HG03432 (cell line): ENCODE results near the gene CRISPLD2.
"Not testable (repeated sequence)": the region's sequence is repeated elsewhere in the genome, so short reads cannot be mapped to it uniquely, and the experiment has no call there.

ENCODE experiments used
- ATAC-seq: cut with Tn5 transposase; IDR thresholded peaks from one replicate; pipeline ENCODE4 v1.9.1; 2021; ENCODE audit warnings: mild to moderate bottlenecking, moderate library complexity; ENCODE audit not compliant: unreplicated experiment

The CRISPLD2 gene

DNA sequence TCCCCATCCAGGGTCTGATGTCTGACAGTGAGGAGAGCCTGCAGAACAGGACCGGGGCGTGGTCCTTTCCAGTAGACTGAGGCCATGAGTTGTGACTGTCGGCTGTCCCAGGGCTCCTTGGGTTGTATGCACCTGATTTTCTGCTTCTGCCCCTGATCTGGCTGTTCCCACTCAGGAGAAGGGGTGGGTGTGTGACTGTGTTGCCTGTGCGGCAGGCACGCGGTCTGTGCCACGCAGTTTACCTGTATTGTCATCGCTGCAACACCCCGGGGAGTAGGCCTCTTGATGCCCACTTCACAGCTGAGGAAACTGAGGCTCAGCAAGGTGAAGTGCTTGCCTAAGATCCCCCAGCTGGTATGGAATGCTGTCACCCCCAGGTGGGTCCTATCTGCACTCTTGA, 1.4 kb downstream of the CRISPLD2 start:
- ATAC-seq, result no peak

DNA sequence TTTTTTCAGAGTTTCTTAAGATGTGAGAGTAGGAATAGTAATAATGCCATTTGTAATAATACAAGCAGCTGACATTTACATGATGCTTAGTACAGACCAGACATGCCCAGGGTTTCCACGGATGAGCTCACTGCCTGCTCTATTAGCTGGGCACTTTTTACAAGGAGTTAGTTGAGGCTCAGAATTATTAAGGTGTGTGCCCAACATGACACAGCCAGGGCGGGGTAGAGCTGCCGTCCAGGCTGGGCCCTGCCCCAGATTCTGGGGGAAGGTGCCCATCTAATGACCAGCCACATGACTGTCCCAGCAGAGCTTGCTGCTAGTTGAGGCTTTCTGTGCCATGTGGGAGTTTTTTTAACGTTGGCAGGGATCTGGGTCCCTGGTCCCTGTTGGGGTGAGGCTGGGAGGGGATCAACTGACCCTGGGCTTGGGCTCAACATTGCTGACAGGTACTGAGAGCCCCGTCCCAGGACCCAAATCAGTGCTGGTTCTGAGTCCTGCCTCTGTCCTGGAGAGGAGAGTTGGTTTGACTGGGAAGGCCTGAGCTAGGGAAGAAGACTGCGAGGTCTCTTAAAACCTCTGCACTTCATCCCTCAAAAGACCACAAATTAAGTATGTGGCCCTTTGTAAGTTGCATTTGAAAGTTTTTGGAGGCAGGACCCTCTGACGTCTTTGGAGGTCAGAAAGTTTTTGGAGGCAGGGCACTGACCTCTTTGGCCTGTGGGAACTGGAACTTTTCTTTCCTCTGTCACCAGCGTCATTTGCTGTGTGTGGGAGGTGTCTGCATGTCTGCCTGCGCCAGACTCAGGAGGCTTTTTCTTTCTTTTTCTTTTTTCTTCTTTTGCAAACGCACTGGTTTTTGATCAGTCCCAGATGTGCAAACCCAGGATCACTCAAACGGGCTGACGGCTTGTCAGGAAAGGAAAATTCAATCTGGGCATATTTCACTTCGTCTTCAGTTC, 2.2 kb downstream of the CRISPLD2 start:
- no peak for ATAC-seq

DNA sequence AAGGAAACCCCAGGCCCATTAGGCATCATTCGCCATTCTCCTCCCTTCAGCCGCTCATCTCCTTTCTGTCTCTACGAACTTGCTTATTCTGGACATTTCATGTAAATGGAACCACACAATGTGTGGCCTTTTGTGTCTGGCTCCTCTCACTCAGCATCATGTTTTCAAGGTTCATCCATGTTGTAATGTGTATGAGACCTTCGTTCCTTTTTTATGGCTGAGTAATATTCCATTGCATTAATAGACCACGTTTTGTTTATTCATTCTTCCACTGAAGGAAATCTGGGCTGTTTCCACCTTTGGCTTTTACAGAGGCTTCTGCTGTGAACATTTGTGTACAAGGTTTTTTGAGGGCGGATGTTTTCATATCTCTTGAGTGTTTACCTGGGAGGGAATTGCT, 3.2 kb downstream of the CRISPLD2 start:
- ATAC-seq, result no peak

DNA sequence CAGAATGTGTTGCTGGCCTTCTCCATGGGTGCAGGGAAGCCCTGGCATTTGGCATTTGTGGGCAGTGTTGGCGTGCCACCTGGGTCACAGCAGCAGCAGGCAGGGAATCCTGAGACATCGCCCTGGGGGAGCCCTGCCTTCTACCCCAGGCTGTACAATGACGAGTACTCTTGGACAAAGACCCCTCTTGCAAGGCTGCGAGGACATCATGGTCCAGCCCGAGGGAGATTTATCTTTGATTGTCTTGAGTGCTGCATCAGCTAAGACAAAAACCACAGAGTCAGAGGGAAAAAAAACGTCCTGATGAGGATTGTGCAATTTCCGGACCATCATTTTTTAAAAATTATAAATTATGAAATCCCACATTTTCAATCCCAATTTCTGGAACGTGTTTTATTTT, 3.7 kb downstream of the CRISPLD2 start:
- no peak for ATAC-seq

DNA sequence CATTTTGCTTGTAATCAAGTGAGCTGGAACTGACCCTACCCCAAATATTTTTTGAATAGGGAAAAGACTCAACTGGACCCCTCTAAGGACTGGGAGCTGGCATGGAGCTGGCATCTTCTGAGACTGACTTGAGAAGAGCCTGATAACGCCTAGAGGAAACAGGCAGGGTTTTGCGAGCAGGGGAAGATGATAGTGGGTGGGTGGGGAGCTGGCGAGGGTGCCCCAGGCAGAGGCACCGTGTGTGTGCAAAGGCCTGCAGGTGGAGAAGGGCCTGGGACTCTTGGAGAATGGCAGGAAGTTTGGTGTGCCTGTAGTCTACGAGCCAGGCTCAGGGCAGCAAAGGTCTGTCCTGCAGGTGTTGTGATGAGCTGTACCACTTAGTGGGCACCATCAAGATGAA, 4.1 kb downstream of the CRISPLD2 start:
- no peak for ATAC-seq

DNA sequence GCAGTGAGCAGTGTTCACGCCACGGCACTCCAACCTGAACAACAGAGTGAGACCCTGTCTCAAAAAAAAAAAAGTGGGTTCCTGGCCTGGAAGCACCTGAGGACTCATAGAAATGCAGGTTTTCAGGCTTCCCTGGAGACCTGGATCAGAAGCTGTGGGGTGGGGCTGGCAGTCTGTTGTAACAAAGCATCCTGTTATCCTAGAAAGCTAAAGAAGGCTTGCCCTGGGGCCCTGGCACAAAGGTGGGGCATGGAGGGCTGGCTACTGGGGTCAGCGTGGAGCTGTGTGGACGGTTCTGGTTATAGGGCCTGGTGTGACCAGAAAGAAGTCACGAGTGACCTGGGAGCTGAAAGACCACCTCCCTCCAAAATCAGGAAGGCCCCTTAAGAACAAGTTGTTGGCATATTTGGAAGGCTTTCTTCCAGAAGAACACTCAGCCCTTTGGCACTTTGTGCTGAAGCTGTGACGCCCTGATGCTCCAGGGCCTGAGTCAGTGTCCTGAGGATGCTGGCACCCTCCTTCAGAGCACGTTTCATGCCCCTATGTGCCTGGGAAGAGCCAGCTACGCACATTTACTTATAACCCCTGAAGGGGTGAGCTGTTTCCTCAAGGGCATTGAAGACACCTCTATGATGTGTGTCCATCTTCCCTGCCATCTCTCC, 6.2 kb downstream of the CRISPLD2 start:
- no peak for ATAC-seq

DNA sequence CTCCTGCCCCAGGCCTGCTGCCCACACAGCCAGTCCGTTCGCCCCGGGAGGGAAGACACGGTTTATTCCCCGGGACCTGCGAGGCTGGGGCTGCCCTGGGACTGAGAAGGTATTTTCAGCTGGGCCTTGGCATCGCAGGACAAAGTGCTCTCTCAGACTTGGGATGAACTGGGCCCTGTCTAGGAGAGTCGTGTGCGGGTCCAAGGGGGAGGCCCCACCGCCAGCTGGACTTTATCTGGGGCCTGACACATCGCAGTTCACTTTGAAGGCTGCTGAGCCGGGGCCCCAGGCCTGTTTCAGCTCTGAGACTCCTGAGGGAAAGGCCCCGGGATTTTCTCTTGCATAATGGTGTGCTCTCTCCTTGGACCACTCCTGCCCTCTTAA, 6.8 kb downstream of the CRISPLD2 start:
- no peak for ATAC-seq

DNA sequence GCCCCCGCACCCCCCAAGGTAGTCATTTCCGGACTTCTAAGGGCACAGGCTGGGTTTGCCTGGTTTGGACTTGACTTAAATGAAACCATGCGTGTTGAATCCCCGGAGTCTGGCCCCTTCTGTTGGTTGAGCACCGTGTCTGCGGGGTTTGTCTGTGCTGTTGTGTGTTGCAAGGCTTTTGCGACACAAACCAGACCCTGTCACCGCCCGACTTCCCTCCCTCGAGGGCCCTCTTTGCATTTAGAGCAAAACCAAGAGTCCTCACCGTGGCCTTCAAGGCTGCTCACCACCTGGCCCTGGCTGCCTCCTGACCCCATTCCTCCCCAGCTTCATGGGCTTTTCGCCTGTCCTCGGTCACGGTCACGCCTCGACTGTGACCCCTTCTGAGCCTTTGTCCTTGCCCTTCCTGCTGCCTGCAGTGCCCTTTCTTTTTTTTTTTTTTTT, 7.4 kb downstream of the CRISPLD2 start:
- ATAC-seq, result no peak

DNA sequence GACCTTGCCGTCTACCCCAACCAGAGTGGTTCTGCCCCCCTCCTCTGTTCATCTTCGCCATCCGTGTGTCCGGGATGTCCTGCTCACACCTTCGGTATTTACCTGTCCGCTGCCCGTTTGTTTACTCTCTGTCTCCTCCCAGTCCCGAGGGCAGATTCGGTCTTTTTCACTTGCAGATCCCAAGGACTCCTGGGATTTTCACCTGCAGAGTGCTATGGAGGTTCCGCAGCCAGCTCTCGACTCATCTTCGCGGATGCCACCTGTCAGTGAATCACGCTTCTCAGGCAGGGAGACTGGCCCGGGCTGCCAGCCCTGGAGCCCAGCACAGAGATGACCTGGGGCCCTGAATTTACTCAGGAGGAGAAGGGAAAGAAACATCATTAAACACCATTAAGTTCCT, 8.1 kb downstream of the CRISPLD2 start:
- no peak for ATAC-seq

DNA sequence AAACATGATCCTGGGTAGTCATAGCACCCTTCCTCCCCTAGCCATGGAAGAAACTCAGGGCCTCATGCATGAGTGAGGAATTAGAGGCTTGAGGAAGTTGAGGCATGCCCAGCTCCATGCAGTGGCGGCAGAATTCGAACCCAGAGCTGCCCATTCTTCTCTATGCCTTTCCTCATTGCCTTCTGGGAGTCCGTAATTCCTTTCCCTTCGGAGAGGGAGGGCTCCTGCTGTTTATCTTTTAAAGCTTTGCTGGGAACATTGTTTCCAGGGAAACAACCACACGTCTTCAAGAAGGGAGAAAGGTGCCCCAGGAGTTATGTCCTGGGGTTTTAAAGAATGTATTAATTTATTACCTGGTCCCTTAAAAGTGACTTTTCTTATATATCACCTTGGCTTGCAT, 8.5 kb downstream of the CRISPLD2 start:
- ATAC-seq, result no peak

DNA sequence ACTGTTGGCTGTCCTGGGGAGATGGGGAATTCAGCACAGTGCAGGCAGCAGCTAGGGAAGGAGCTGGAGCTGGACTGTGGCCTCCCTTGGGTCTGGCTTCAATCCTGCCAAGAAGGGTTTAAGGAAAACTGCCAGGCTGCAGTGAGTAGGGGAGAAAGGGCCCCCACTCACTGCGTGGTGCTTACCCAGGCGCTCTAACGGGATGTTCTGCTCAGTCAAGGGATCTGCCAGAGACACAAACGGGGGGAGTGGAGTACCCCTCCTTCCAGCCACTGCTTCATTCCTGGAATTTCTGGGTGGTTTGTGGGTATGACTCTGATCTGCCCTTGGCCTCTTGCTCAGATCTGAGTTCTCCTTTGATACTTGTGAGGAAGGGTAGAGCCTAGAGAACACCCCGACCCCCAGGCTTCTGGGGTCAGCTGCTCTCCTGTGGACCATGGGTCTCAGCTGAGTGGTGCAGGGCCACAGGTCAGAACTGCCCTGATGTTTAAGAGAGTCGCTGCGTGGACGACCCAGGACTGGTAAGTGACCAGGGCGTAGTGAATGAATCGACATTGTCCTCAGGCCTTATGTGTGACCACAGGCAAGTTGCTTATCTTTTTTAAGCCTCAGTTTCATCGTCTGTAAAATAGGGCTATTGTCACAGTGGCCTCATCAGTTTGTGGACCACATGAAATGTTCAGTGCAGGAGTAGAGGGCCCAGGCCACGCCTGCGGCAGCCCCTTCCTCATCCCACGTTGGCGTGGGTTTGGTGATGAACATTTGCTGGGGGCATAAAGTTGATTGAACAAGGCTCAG, 9.6 kb downstream of the CRISPLD2 start:
- ATAC-seq, result no peak

DNA sequence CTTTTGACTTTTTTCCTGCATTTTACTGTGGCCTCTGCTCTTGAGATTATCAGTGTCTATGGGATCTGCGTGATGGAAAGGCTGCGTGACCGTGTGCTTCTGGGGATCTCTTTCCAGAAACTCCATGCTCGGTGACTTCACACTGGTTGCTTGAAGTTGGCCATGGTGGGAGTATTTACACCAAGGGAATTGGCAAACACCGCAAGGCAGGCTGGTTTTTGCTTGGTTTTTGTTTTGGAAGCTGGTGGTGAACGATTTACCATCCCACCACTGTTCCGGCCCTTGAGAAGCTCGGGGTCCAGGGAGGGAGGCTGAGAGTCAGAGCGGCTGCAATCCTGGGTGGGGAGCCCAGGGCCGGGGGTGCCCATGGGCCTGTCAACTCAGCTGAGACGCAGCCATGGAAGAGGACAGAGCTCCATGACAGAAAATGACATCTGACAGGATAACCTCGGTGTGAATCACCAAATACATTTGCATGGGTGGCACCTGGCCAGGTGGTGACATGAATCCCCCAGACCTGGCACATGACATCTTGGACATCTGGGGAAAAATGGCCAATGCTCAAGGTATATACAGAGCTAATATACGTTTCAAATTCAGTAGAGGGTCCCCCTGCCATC, 11.1 kb downstream of the CRISPLD2 start:
- ATAC-seq, result no peak

DNA sequence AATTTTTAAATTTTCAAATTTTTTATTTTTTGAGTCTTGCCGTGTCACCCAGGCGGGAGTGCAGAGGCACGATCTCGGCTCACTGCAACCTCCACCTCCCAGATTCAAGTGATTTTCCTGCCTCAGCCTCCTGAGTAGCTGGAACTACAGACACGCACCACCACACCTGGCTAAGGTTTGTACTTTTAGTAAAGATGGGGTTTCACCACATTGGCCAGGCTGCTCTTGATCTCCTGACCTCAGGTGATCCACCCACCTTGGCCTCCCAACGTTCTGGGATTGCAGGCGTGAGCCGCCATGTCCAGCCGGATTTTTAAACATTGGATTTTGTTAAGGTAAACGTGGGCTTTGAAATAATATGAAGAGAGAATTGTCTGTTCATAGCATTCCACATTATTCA, 11.9 kb downstream of the CRISPLD2 start:
- ATAC-seq, result not testable (repeated sequence)

DNA sequence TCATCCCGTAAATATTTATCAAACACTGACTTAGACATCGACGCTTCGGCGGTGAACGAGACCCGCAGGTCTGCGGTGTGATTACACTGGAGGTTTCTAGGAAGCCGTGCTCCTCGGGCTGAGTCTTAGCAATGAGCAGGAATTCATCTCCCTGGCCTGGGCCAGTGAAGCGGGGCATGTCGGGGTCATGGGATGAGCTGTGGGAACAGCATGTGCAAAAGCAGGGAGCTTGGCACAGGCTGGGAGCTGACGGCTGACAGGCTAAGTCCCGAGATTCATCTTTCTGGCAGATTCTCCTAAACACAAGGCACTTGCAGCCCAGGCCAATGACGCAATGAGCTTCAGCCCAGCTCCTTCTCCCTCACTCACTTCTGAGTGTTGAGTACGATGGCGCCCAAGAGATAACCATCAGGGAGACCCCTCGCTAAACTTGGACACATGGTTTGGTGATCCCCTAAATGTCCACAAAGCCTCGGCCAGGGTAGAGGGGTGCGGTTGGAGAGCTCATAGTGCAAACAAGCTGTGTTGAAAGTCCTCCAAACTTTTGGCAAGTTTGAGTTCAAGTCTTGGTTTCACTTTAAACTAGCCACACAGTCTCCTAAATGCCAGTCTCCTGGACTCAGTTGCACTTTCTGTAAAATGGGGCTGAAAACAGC, 12.8 kb downstream of the CRISPLD2 start:
- ATAC-seq, result no peak

DNA sequence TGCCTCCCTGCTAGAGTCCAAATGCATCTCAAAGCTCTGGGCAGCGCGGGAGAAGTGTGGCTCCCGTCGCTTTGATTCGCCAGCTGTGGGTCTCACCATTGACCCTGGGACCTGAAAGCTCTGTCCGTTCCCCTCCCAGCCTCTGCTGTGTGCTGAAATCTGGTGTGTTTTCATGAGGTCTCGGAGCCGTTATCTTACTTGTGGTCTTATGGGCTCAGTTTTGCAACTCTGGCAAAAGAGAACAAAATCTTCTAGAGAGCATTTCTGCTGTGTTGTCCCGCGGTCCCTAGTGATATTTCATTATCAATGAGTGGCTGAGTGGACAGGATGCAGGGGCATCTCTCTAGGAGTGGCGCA, 13.3 kb downstream of the CRISPLD2 start:
- no peak for ATAC-seq

DNA sequence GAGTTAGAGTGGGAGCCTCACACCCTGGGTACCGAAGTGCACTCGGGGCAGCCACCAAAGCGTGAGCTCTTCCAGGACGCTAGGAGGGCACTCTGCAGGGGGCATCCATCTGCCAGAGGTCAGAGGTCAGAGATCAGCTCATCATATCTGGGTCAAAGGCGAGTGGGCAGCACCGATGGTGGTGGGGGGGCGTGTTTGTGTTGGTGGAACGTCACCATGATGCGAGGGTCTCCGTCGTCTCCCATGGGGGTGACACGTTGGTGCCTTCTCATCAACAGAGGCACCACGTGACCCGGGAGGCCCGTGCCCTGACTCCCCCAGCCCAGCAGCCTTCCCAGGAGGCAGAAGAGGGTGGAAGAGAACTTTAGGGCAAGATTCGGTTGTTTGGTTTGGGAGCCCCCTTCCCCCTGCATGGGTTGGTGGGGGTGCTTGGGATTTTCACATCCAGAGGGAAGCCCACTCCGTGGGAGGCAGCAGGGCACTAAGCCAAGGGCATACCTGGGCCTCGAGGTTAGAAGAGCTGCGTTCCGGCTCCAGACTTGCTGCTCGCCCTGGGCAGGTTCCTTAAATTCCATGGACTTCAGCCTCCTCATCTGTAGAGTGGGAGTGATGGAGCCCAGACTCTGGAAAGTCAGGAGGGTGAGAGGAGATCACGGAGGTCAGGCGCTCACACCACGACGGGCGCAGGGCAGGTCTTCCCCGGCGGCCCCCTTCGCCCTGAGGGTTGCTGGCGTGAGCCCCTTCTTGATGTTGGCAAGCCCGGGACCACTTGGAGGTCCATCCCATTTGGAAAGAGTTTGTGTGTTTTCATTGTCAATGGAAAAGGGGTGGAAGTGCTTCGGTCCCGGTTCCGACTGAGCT, 14.0 kb downstream of the CRISPLD2 start:
- ATAC-seq, result no peak

DNA sequence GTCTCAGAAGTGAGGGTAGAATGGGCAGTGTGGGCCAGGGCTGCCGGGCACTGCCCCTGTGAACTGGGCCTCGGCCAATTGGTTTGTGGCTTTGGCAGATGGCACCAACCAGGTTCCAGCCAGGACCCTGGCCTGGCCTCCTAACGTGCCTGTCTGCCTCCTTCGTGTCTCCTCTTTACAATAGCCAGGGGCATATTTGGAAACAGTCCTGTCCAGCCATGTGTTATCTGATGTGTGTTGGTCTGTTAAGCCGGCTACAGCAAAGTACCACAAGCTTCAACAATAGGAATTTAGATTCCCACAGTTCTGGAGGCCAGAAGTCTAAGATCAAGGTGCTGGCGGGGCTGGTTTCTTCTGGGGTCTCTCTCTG, 14.6 kb downstream of the CRISPLD2 start:
- ATAC-seq, result no peak

DNA sequence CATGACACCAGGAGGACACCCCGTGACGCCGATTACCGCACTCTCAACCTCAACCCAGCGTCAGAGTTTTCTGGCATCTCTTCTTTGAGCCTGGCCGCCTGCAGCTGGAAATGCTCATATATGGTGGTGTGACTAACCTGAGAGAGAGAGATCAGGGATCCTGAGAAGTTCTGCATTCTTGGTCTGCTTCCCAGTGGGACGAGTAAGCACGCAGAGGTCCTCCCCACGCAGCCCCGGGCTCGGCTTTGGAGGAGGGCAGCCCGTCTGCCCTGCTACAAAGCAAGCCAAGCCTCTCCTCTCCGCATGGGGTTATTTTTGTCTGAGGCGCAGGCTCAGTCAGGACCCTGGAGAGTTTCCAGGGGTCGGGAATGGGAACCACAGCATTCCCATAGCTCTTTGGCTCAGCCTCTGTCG, 16.5 kb downstream of the CRISPLD2 start:
- no peak for ATAC-seq

DNA sequence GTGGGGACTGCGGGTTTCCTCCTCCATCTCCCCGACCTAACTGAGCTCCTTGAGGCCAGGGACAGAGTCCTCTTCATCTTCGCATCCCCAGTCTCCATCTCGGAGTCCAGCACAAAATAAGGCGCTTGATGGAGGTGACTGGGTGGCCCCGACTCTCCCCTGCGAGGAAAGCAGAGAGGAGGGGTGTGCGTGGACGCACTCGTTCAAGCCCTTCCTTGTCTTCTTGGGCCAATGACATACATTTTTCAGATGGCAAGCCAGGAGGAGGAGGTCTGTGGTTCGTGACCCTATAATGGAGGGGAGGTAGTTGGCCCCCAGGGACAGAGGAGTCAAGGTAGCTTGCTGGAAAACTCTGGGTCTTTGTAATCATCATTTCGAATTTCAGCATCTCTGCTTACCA, 17.2 kb downstream of the CRISPLD2 start:
- ATAC-seq, result no peak
